ENCODE results near the gene ZNF354C.

DNA sequence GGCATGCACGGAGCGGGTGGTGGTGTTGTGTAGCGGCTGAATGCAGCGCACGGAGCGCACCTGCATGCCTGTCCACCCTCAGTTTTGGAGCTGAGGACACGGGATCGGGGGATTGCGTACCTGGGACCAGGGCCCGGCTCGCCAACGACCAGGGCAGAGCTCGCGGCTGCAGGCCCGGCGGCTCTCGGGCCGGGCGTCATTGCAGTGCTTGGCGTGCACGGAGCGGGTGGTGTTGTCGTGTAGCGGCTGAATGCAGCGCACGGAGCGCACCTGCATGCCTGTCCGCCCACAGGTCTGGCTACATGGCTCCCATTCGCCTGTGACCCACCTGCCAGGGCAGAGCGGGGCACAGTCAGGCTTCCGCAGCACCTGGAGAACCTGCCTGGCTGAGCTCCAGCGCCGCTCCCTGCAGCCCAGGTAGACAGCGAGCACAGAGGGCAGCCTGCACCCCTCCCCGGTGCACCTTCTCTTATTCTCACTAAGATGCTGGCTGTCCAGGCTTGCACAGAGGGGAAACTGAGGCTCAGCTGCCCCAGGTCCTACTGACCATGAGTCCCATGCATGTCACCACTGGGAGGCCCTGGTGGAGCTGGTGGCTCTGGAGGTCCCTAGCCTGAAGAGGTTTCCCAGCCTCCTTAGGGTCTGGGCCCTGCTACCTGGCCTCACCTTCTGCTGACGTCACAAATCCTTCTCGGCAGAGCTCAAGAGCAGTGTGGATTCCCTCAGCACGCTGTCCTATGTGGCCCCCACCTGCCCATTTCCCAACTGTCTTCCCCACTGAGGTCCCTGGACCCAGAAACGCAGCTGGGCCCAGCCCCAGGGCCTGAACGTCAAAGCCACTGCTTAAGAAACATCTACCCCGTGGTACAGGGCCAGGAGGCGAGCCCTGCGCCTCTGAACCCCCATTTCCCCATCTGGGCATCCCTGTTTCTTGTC lies 64.9 kb downstream of the ZNF354C start:
- no peak for TF ChIP-seq POLR2A (IDR thresholded peaks at IDR 0.05; ENCODE audit: extremely low read depth, insufficient read length)
- TF ChIP-seq, protein P1, sequence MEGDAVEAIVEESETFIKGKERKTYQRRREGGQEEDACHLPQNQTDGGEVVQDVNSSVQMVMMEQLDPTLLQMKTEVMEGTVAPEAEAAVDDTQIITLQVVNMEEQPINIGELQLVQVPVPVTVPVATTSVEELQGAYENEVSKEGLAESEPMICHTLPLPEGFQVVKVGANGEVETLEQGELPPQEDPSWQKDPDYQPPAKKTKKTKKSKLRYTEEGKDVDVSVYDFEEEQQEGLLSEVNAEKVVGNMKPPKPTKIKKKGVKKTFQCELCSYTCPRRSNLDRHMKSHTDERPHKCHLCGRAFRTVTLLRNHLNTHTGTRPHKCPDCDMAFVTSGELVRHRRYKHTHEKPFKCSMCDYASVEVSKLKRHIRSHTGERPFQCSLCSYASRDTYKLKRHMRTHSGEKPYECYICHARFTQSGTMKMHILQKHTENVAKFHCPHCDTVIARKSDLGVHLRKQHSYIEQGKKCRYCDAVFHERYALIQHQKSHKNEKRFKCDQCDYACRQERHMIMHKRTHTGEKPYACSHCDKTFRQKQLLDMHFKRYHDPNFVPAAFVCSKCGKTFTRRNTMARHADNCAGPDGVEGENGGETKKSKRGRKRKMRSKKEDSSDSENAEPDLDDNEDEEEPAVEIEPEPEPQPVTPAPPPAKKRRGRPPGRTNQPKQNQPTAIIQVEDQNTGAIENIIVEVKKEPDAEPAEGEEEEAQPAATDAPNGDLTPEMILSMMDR (IDR thresholded peaks at IDR 0.05; ENCODE audit: low read depth, low read length) = no peak
- TF ChIP-seq, protein P2, sequence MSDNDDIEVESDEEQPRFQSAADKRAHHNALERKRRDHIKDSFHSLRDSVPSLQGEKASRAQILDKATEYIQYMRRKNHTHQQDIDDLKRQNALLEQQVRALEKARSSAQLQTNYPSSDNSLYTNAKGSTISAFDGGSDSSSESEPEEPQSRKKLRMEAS (IDR thresholded peaks at IDR 0.05; ENCODE audit: low read depth, low read length) = no peak
- no peak for TF ChIP-seq MYC (IDR thresholded peaks at IDR 0.05; ENCODE audit: low read depth, low read length)

Measured in NB4 (cell line).